Mesothelial cell of epicardium (in vitro differentiated cells): ENCODE data around the gene ARAP1. TPM values are rescaled to one million over a fixed set of nuclear protein-coding genes. Genes with fewer than 3 reads are reported as not detected.
A peak's percentile ranks its signal among the peaks of the same experiment; 100 is the strongest.

Experiments
- DNase-seq, 2 experiments: peaks; one replicate each; pipeline ENCODE4 v3.0.0; 2021; ENCODE audit warnings: low spot score in 2 of 2; ENCODE audit not compliant: unreplicated experiment in 2 of 2
- H3K27ac Mint-ChIP-seq: 2 replicates; pipeline ENCODE4 v1.8.0; 2021; ENCODE audit warnings: mixed read lengths
- H3K27me3 Mint-ChIP-seq: 2 replicates; pipeline ENCODE4 v1.8.0; 2021; ENCODE audit warnings: low read depth, mixed read lengths
- H3K36me3 Mint-ChIP-seq: 2 replicates; pipeline ENCODE4 v1.8.0; 2021; ENCODE audit warnings: mixed read lengths
- H3K4me1 Mint-ChIP-seq: 2 replicates; pipeline ENCODE4 v1.8.0; 2021; ENCODE audit warnings: mixed read lengths
- H3K4me3 Mint-ChIP-seq: 2 replicates; pipeline ENCODE4 v1.8.0; 2021; ENCODE audit warnings: mild to moderate bottlenecking, moderate library complexity, mixed read lengths
- H3K9me3 Mint-ChIP-seq: 2 replicates; pipeline ENCODE4 v1.8.0; 2021; ENCODE audit warnings: mixed read lengths
- CTCF ChIP-seq: fragments of 200-600 bp; sonication (generic); IDR thresholded peaks from one replicate; pipeline ENCODE4 v1.5.0; 2021; ENCODE audit warnings: antibody characterized with exemption; ENCODE audit not compliant: unreplicated experiment
- total RNA-seq: library from RNA; stranded (reverse); gene quantifications from 3 replicates; pipeline ENCODE4 v1.2.1, GENCODE V29; 2021

Gene ARAP1
- total RNA-seq, 1 donor from 2014 or later, result 155 TPM

DNA sequence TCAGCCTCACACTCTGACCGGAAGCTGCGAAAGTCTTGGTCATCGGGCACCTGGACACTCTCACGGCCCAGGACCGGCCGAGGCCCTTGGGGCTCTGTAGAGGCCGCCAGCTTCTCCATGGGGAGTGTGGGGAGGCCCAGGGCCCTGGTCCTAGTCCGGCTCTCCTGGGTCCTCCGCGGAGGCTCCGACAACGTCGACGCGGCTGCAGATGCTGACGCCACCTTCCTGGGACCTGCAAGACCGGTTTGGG, 28.8 kb upstream of the ARAP1 start:
- H3K4me1 Mint-ChIP-seq, result peaks cover 28% of the 10 kb centered on the region
- H3K36me3 Mint-ChIP-seq, result no peaks in the 10 kb centered on the region
- H3K9me3 Mint-ChIP-seq, result no peaks in the 10 kb centered on the region
- H3K27ac Mint-ChIP-seq, result no peak overlapping the region
- H3K27me3 Mint-ChIP-seq, result no peaks in the 10 kb centered on the region
- no peak for DNase-seq
- H3K4me3 Mint-ChIP-seq, result peak overlapping the region; percentile 74
- no peak for TF ChIP-seq CTCF

GRCh38 chr11:72780296-72781062, 28.3 kb upstream of the ARAP1 start:
- no peaks in the 10 kb centered on the region for H3K9me3 Mint-ChIP-seq
- peaks cover 28% of the 10 kb centered on the region for H3K4me1 Mint-ChIP-seq
- no peak overlapping the region for H3K27ac Mint-ChIP-seq
- TF ChIP-seq CTCF, result no peak
- H3K4me3 Mint-ChIP-seq, result peak overlapping the region; percentile 74
- H3K27me3 Mint-ChIP-seq, result no peaks in the 10 kb centered on the region
- no peaks in the 10 kb centered on the region for H3K36me3 Mint-ChIP-seq
- DNase-seq, result no peak

GRCh38 chr11:72779495-72780128, 27.4 kb upstream of the ARAP1 start:
- no peaks in the 10 kb centered on the region for H3K36me3 Mint-ChIP-seq
- TF ChIP-seq CTCF, result no peak
- no peak overlapping the region for H3K27ac Mint-ChIP-seq
- H3K4me3 Mint-ChIP-seq, result peak overlapping the region; percentile 74
- no peaks in the 10 kb centered on the region for H3K27me3 Mint-ChIP-seq
- no peak for DNase-seq
- H3K9me3 Mint-ChIP-seq, result no peaks in the 10 kb centered on the region
- peaks cover 35% of the 10 kb centered on the region for H3K4me1 Mint-ChIP-seq

DNA sequence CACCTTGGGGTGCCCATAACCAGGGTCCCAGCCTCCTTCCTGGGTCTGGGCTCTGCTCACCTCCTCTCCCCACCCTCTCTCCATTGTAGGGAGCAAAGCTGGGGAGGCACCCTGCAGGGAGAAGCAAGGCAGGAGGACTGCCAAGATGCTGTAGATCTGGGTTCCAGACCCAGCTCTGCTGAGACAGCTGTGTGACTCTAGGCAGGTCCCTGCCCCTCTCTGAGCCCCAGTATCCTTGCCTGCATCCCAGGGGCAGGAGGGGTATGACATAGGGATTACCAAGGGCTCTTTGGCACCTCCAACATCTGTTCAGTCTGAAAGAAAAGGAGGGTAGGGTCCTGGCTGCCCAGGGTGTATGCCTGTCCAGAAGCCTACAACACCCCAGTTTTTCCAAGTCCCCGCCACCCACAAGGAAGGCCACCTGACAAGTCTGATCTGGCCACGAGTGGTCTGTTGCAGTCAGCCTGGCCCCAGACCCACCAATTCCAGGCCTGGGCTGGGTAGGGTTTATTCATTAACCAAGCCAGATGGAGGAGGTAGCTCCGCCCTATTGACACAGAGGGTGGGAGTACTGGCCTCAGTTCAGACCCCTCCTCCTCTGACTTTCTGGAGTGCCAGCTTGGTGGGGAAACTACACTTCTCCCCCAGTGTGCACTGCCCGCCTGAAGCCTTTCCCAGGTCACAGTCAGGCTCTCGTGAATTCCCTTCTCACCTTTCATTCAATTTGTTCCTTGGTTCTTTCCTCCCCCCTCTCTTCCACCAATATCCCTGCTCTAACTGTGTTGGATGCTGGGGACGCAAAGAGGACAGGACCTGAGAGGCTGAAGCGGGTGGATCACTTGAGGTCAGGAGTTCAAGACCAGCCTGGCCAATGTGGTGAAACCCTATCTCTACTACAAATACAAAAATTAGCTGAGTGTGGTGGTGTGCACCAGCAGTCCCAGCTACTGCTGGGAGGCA, 26.6 kb upstream of the ARAP1 start:
- Mint-ChIP-seq H3K27ac (no peak overlapping the region), H3K36me3 (no peaks in the 10 kb centered on the region), H3K4me1 (peaks cover 37% of the 10 kb centered on the region), H3K4me3 (peak overlapping the region; percentile 74), H3K27me3 (no peaks in the 10 kb centered on the region), H3K9me3 (no peaks in the 10 kb centered on the region)
- DNase-seq, result no peak
- no peak for TF ChIP-seq CTCF

DNA sequence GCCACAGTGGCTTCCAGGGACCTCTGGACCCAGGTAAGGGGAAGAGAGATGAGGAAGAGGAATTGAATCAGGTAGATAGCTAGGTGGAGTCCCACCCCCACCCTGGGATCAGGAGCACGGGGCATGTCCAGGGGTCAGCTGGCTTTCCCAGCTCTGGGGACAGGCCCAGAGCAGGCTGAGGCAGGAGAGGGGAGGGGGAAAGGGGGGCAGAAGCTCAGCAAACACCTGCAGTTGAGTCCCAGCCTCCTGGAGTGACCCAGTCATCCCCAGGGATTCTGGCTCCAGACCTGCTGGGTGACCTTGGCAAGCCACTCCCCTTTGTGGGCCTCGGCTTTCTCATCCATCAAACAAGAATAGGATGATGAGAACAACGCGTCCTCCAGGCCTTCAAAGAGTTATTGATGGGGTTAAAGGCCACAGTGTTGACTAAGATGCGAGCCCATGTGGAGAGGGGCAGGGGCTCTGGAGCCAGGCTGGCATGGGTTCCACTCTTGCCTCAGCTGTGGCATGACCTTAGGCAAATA, 25.6 kb upstream of the ARAP1 start:
- H3K27me3 Mint-ChIP-seq, result no peaks in the 10 kb centered on the region
- TF ChIP-seq CTCF, result no peak
- H3K9me3 Mint-ChIP-seq, result no peaks in the 10 kb centered on the region
- H3K4me3 Mint-ChIP-seq, result no peak overlapping the region
- no peak for DNase-seq
- H3K4me1 Mint-ChIP-seq, result peaks cover 45% of the 10 kb centered on the region
- no peaks in the 10 kb centered on the region for H3K36me3 Mint-ChIP-seq
- no peak overlapping the region for H3K27ac Mint-ChIP-seq
